ENCODE results near the gene GPHA2. TPM values are rescaled to one million over a fixed set of nuclear protein-coding genes. Genes with fewer than 3 reads are reported as not detected.

The GPHA2 gene
- total RNA-seq, 2 donors from 2014 or later = not detected

DNA sequence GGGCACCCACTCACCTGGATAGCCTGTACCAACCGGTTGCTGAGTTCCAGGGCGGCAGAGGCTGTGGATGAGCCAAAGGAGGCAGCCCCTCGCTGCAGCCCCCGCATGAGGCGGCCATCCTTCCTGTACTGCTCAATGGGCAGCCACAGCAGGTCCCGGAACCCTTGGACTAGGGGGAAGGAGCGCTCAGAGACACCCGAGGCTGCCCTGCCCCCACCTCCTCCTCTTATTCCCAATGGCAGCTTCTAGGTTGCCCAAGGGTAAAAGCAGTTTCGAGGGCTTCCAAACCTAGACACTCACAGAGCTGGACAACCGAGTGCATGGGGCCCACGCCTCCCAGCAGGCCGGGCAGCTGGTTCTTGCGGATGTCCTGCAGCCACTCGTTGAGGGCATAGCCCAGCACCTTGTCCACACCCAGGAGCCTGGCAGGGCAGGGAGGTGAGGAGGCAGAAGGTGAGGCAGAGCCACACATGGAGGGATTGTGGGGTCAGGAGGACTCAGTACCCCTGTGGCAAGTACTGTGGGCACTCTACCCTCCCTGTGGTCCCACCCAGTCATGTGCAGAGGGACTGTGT is 39.2 kb downstream of the GPHA2 start:
- intact Hi-C loops (cut with DNase I) = no loop called here
- DNase-seq (ENCODE audit: low spot score) = no peak

DNA sequence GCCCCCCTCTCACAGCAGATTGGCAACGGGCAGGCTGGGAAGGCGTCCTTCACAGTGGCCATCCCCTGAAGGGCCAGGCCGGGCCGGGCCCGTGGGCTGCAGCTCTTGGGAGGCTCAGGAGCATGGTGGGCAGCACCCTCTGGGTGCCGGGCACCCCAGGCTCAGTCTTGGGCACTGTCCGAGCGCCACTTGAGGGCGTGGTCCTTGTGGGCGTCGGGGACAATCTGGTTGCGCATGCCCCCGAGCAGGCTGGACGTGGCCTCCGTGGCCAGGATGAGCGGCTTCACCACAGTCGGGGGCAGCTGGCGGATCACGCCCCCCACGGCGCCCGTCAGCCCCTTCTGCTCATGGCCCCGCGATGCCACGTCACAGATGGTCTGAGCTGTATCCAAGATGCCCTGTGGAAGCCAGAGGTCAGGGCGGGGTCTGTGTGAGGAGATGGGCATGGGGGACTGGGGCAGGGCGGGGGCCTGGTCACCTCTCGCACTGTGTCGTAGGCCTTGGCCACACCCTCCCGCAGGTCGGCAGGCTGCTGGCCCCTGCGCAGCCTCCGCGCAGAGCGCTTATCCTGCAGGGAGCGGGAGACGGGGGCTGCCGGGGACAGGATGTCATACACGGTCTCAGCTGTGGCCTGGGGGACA is 40.8 kb downstream of the GPHA2 start:
- intact Hi-C loops (cut with DNase I) = loop anchor here (2.0 to 5.0 kb wide), 2 partner anchors 48 to 50 kb away; partner anchors contain the start of gene CDC42BPG (in 1 of the 2)
- no peak for DNase-seq (ENCODE audit: low spot score)

DNA sequence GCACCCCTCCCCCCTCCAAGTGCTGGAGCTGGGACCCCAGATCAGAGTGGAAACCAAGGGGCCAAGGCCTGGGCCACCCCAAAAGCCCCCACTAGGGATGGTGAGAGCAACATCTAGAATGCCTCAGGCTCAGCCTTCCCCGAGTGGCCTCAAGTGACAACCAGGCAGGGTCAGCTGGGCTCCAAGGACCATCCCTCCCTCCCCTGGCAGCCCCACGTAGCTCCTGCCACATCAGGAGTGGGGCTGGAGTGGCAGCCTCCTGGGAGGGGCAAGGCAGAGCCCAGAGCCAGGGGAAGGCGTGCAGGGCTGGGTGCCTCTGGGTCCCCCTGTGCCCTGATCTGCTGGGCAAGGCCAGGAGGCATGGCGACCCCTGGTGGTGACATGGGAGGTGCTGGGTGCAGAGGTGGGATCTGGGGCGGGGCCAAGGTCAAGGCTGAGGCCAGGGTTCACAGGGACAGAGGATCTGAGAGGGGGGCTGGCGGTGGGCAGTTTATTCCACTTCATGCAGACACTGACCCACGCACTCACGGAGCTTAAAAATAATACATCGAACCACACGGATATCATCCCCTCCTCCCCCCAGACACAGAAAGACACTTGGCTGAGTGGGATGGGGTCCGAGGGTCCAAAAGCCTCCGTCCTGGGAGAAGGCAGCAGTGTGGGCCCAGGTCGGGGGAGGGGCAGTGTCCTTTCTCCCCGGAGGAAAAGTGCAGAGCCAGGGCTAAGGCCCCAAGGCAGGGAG is 41.5 kb downstream of the GPHA2 start:
- intact Hi-C loops (cut with DNase I) = loop anchor here (2.0 to 5.0 kb wide), 2 partner anchors 47 to 49 kb away; partner anchors contain the start of gene CDC42BPG (in 1 of the 2)
- peak; percentile 95 for DNase-seq (ENCODE audit: low spot score)

DNA sequence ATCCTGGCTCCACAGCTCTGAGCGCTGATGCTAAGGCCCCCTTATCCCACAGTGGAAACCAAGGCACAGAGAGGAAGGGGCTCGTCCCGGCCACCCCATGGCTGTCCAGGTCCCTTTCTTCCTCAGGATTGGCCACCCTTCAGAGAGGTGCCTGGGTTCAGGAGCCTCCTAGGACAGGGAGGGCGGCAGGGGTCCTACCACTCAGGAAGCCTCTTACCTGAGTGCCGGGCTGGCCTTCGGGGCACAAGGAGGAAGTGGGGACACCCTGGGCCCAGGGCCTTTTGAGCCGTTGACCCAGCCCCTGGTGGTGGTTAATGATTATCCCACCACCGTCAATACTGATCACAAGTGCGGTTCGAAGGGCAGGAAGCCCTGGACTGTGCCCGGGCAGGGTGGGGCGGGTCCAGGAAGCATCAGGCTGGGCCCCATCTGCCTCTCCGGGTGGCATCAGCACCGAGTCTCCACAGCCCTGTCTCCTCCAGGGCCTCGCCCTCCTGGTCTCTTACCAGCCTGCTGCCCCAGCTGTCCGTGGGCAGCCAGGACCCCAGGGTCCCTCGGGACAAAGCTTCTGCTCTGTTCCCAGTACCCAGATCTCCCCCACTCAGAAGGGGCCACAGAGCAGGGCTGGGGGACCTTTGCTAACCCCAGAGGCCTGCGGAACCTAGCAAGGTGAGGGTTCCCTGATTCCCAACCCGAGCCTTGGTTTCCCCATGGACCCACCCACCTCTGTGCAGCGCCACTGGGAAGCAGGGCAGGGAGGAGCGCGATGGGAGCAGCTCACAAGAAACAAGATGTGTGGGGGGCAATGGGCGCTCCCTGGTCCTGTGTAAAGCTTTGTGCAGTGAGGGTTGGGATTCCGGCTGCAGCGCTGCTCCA is 42.3 kb downstream of the GPHA2 start:
- intact Hi-C loops (cut with DNase I) = loop anchor here (2.0 to 5.0 kb wide), 2 partner anchors 46 to 49 kb away; partner anchors contain the start of gene CDC42BPG (in 1 of the 2)
- DNase-seq (ENCODE audit: low spot score) = no peak

GRCh38 chr11:64892838-64893193 is 42.9 kb downstream of the GPHA2 start:
- intact Hi-C loops (cut with DNase I) = loop anchor here in 1 of 2 donors (5.0 kb wide), 1 partner anchor 46 kb away; no protein-coding TSS in a partner anchor
- no peak for DNase-seq (ENCODE audit: low spot score)

DNA sequence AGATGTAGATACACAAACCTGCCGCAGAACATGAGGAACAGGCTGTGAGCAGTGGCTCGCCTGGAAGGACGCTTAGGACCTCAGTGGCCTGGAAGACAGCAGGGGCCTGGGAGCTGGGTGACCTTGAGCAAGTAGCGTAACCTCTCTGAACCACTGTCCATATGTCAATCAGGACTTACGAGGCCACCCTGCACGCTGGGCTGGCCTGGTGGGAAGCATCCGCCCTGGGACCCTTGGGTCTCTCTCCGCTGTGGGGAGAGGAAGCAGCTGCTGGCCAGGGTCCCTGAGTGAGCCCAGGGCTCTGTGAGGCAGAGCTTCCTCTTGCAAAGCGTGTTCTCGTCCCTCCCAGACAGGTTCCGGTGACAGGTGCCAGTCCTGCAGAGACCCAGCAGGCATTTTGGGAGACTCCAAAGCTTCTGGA is 43.3 kb downstream of the GPHA2 start:
- intact Hi-C loops (cut with DNase I) = loop anchor here in 1 of 2 donors (5.0 kb wide), 1 partner anchor 45 kb away; no protein-coding TSS in a partner anchor

GRCh38 chr11:64891880-64892279 is 43.8 kb downstream of the GPHA2 start:
- DNase-seq (ENCODE audit: low spot score) = no peak
- intact Hi-C loops (cut with DNase I) = loop anchor here in 1 of 2 donors (5.0 kb wide), 1 partner anchor 45 kb away; no protein-coding TSS in a partner anchor

More for the DNA sequence above, 43.3 kb downstream of the GPHA2 start:
- DNase-seq (ENCODE audit: low spot score) = no peak

DNA sequence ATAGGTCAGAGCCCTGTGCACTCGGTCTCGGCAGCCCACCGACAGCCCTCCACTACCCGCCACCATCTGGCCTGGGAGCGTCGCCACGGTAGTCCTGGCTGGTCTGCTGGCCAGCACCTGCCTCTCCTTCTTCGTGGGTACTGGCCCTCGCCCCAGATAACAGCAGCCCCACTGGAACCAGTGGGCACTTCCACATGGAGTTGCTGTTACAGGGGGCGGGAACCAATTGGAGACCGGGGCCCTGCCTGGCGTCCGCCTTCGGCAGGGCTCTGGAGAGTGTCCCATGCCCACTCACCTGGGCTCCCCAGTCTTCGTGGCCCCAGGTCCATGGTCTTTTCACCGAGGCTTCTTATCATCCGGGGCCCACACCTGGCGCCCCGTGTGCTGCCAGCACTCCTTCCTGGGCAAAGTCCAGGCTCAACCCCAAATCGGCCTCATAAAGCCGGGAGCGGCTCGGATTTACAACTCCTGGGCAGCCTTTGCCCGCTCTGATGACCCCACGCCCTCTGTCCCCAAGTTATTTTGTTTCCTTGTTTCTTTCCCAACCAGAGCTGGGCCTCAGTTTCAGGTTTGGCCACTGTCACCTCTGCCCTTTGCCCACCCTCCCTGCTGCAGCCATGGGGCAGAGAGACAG is 44.4 kb downstream of the GPHA2 start:
- no peak for DNase-seq (ENCODE audit: low spot score)
- intact Hi-C loops (cut with DNase I) = loop anchor here in 1 of 2 donors (5.0 kb wide), 1 partner anchor 44 kb away; no protein-coding TSS in a partner anchor

- DNase-seq (ENCODE audit: low spot score) = no peak
- intact Hi-C loops (cut with DNase I) = loop anchor here in 1 of 2 donors (5.0 kb wide), 1 partner anchor 43 kb away; no protein-coding TSS in a partner anchor
Measured at GRCh38 chr11:64890522-64890939, 45.2 kb downstream of the GPHA2 start.

GRCh38 chr11:64888729-64889511 is 46.8 kb downstream of the GPHA2 start:
- DNase-seq (ENCODE audit: low spot score) = no peak
- intact Hi-C loops (cut with DNase I) = no loop called here

GRCh38 chr11:64888406-64888728 is 47.3 kb downstream of the GPHA2 start:
- intact Hi-C loops (cut with DNase I) = no loop called here
- no peak for DNase-seq (ENCODE audit: low spot score)

- intact Hi-C loops (cut with DNase I) = no loop called here
Measured at GRCh38 chr11:64887757-64888405, 47.8 kb downstream of the GPHA2 start.

GRCh38 chr11:64887234-64887756 is 48.4 kb downstream of the GPHA2 start:
- DNase-seq (ENCODE audit: low spot score) = no peak
- intact Hi-C loops (cut with DNase I) = no loop called here

More at GRCh38 chr11:64887757-64888405, 47.8 kb downstream of the GPHA2 start:
- DNase-seq (ENCODE audit: low spot score) = peak; percentile 96

GRCh38 chr11:64885367-64886286 is 50.1 kb downstream of the GPHA2 start:
- DNase-seq (ENCODE audit: low spot score) = no peak
- intact Hi-C loops (cut with DNase I) = no loop called here
